Measurements from ENCODE around the gene ARHGEF9. TPM values are rescaled to one million over a fixed set of nuclear protein-coding genes. Genes with fewer than 3 reads are reported as not detected.

Gene ARHGEF9
- total RNA-seq, 1 donor from 2014 or later = 46.0 TPM

DNA sequence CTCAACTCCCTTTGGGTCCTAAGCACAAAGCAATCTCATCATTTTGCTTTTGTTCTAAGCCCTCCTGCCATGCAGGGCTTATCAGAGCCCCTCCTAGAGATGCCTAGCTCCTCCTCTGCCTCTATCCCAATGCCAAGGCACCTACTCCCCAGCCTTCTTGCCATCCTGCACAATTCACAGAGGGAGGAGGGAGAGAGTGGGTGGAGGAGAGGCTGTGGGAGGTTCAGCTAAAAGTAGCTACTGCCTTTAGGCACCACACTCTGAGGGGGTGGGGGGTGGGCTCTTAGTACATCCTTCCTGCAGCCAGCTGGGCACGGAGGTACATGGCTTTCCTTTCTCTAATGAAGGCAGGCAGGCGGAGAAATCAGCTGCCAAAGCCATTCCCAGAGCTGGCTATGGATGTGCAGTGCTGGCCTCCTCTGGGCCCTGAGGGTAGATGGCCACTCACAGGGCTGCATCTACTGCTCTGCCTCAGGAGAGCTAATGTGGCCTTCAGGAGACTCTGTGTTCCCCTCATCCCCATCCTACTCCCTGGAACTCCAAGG lies 40.1 kb downstream of the ARHGEF9 start:
- no peaks in the 10 kb centered on the region for H3K27me3 Mint-ChIP-seq (ENCODE audit: low read depth, unreplicated experiment)
- no peak overlapping the region for H3K9ac ChIP-seq (ENCODE audit: low read length)
- FAIRE-seq (no peak), DNase-seq (ENCODE audit: low read depth) (no peak)
- peaks cover 11% of the 10 kb centered on the region for H4K20me1 ChIP-seq (ENCODE audit: insufficient read depth, low read length)
- peaks cover 36% of the 10 kb centered on the region for H3K4me1 Mint-ChIP-seq (ENCODE audit: low read depth, unreplicated experiment)
- no peaks in the 10 kb centered on the region for H3K9me3 ChIP-seq (ENCODE audit: insufficient read depth, low read depth, low read length)
- H3K27ac ChIP-seq (ENCODE audit: low read depth, low read length) = no peak overlapping the region
- H2AFZ ChIP-seq (ENCODE audit: low read depth, low read length) = no peak overlapping the region
- H3K36me3 Mint-ChIP-seq (ENCODE audit: low read depth, unreplicated experiment) = no peaks in the 10 kb centered on the region
- H3K4me3 ChIP-seq (ENCODE audit: insufficient read depth, low read depth, low read length) = no peak overlapping the region
- H3K4me2 ChIP-seq (ENCODE audit: low read length) = no peak overlapping the region
- no peaks in the 10 kb centered on the region for H3K9me3 Mint-ChIP-seq (ENCODE audit: unreplicated experiment)
- H3K4me3 Mint-ChIP-seq (ENCODE audit: unreplicated experiment) = no peak overlapping the region
- H3K27me3 ChIP-seq (ENCODE audit: insufficient read depth, low read length) = no peaks in the 10 kb centered on the region
- no peaks in the 10 kb centered on the region for H3K36me3 ChIP-seq (ENCODE audit: insufficient read depth, low read length)
- TF ChIP-seq, protein P1, sequence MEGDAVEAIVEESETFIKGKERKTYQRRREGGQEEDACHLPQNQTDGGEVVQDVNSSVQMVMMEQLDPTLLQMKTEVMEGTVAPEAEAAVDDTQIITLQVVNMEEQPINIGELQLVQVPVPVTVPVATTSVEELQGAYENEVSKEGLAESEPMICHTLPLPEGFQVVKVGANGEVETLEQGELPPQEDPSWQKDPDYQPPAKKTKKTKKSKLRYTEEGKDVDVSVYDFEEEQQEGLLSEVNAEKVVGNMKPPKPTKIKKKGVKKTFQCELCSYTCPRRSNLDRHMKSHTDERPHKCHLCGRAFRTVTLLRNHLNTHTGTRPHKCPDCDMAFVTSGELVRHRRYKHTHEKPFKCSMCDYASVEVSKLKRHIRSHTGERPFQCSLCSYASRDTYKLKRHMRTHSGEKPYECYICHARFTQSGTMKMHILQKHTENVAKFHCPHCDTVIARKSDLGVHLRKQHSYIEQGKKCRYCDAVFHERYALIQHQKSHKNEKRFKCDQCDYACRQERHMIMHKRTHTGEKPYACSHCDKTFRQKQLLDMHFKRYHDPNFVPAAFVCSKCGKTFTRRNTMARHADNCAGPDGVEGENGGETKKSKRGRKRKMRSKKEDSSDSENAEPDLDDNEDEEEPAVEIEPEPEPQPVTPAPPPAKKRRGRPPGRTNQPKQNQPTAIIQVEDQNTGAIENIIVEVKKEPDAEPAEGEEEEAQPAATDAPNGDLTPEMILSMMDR (IDR thresholded peaks at IDR 0.05; ENCODE audit: insufficient read depth, low read depth, low read length) = no peak
- TF ChIP-seq EZH2 (IDR thresholded peaks at IDR 0.05; ENCODE audit: insufficient read depth, low read length) = no peak
- peaks cover 23% of the 10 kb centered on the region for H3K79me2 ChIP-seq (ENCODE audit: insufficient read depth, low read length)
- H3K27ac Mint-ChIP-seq (ENCODE audit: unreplicated experiment) = no peak overlapping the region
- H3K4me1 ChIP-seq (ENCODE audit: insufficient read depth, low read length) = no peaks in the 10 kb centered on the region

DNA sequence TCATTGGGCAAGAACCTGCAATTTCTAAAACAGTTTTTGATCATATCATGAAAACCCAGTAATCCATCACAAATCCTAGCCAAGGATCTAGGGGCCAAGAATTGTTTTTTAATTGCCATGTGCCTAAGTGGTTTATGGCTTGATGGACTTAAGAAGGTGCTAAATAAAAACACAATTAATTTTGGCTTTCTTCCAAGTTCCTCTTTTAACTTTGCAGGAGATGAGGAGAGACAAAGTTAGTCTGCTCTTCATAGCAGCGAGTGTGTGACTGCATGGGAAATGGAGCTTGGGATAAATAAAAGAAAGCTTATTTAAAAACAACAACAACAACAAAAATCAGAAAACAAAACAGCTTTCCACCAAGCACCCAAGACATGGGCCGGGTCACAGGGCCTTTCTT lies 41.4 kb downstream of the ARHGEF9 start:
- no peaks in the 10 kb centered on the region for H3K4me1 ChIP-seq (ENCODE audit: insufficient read depth, low read length)

GRCh38 chrX:63740382-63740781 lies 44.6 kb downstream of the ARHGEF9 start:
- Histone ChIP-seq H3K9me3 (ENCODE audit: insufficient read depth, low read depth, low read length) (no peaks in the 10 kb centered on the region), H3K36me3 (ENCODE audit: insufficient read depth, low read length) (no peaks in the 10 kb centered on the region), H3K9ac (ENCODE audit: low read length) (no peak overlapping the region), H3K79me2 (ENCODE audit: insufficient read depth, low read length) (peaks cover 12% of the 10 kb centered on the region), H3K4me2 (ENCODE audit: low read length) (no peak overlapping the region), H3K27ac (ENCODE audit: low read depth, low read length) (no peak overlapping the region), H3K4me1 (ENCODE audit: insufficient read depth, low read length) (no peaks in the 10 kb centered on the region), H3K27me3 (ENCODE audit: insufficient read depth, low read length) (no peaks in the 10 kb centered on the region), H4K20me1 (ENCODE audit: insufficient read depth, low read length) (peaks cover 9% of the 10 kb centered on the region), H3K4me3 (ENCODE audit: insufficient read depth, low read depth, low read length) (no peak overlapping the region), H2AFZ (ENCODE audit: low read depth, low read length) (no peak overlapping the region)
- FAIRE-seq (no peak), DNase-seq (ENCODE audit: low read depth) (no peak)
- H3K4me3 Mint-ChIP-seq (ENCODE audit: unreplicated experiment) = no peak overlapping the region
- H3K27ac Mint-ChIP-seq (ENCODE audit: unreplicated experiment) = no peak overlapping the region
- peaks cover 19% of the 10 kb centered on the region for H3K4me1 Mint-ChIP-seq (ENCODE audit: low read depth, unreplicated experiment)
- no peaks in the 10 kb centered on the region for H3K27me3 Mint-ChIP-seq (ENCODE audit: low read depth, unreplicated experiment)
- TF ChIP-seq, protein P1 (IDR thresholded peaks at IDR 0.05; ENCODE audit: insufficient read depth, low read depth, low read length) = no peak
- no peak for TF ChIP-seq EZH2 (IDR thresholded peaks at IDR 0.05; ENCODE audit: insufficient read depth, low read length)
- H3K36me3 Mint-ChIP-seq (ENCODE audit: low read depth, unreplicated experiment) = peaks cover 2% of the 10 kb centered on the region
- no peaks in the 10 kb centered on the region for H3K9me3 Mint-ChIP-seq (ENCODE audit: unreplicated experiment)

More for the DNA sequence above, 41.4 kb downstream of the ARHGEF9 start:
- Histone ChIP-seq H3K79me2 (ENCODE audit: insufficient read depth, low read length) (peaks cover 23% of the 10 kb centered on the region), H3K4me2 (ENCODE audit: low read length) (no peak overlapping the region), H3K27me3 (ENCODE audit: insufficient read depth, low read length) (no peaks in the 10 kb centered on the region), H3K4me3 (ENCODE audit: insufficient read depth, low read depth, low read length) (no peak overlapping the region), H3K9me3 (ENCODE audit: insufficient read depth, low read depth, low read length) (no peaks in the 10 kb centered on the region), H4K20me1 (ENCODE audit: insufficient read depth, low read length) (peaks cover 14% of the 10 kb centered on the region), H3K9ac (ENCODE audit: low read length) (no peak overlapping the region), H3K27ac (ENCODE audit: low read depth, low read length) (no peak overlapping the region), H3K36me3 (ENCODE audit: insufficient read depth, low read length) (no peaks in the 10 kb centered on the region), H2AFZ (ENCODE audit: low read depth, low read length) (no peak overlapping the region)
- no peak for TF ChIP-seq EZH2 (IDR thresholded peaks at IDR 0.05; ENCODE audit: insufficient read depth, low read length)
- TF ChIP-seq, protein P1 (IDR thresholded peaks at IDR 0.05; ENCODE audit: insufficient read depth, low read depth, low read length) = no peak
- Mint-ChIP-seq H3K4me3 (ENCODE audit: unreplicated experiment) (no peak overlapping the region), H3K27me3 (ENCODE audit: low read depth, unreplicated experiment) (no peaks in the 10 kb centered on the region), H3K27ac (ENCODE audit: unreplicated experiment) (no peak overlapping the region), H3K4me1 (ENCODE audit: low read depth, unreplicated experiment) (peaks cover 42% of the 10 kb centered on the region), H3K36me3 (ENCODE audit: low read depth, unreplicated experiment) (peaks cover 2% of the 10 kb centered on the region), H3K9me3 (ENCODE audit: unreplicated experiment) (no peaks in the 10 kb centered on the region)
- DNase-seq (ENCODE audit: low read depth) (no peak), FAIRE-seq (peak; percentile 45)
